ENCODE results near the gene DLX4.

DLX4 gene

DNA sequence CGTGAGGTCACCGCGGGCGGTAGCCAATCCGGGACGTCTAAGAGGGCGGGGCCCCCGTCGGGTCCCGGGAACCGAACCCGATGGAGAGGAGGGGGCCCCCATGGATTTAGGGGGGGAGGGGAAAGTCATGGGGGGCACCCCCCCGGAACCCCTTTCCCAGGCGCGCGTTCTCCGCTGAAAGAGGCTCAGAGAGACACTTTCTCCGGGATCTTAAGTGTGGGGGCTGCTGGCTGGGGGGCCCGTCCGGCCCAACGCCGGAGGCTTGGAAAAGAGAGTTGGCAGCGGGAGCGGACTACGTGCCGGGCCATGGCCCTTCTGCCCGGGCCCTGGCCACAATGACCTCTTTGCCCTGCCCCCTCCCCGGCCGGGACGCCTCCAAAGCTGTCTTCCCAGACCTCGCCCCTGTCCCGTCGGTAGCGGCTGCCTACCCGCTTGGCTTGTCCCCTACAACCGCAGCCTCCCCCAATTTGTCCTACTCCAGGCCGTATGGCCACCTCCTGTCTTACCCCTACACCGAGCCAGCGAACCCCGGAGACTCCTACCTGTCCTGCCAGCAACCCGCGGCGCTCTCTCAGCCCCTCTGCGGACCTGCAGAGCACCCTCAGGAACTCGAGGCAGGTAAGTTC is at the start of gene DLX4:
Gene DLX4 (plus strand): TSS at position 57 of the 626 bp plus-strand sequence. CDS start 279 bp downstream, at position 336.
- DNase-seq (ENCODE audit: low read depth, low spot score) = no peak

- no peak for DNase-seq (ENCODE audit: low read depth, low spot score)
Observed at GRCh38 chr17:49920030-49920769, 48.8 kb upstream of the DLX4 start.

DNA sequence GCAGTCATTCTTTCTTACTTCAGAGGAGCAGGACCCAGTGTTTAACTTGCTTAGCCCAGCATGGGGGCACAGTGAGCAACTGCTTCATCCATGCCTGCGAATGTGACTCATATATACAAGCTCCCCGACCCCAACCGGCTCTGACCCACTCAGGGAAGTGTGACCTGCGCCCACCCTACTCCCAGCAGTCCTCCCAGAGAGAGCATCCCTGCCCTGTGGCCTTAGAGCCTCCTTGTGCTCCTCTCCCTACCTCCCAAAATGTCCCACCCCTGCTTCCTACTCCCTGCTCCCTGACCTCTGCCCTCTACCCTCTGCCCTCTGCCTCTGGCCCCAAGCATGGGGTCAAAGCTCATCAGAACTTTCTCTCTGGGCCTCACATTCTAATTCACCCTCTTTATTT is 46.9 kb upstream of the DLX4 start:
- no peak for DNase-seq (ENCODE audit: low read depth, low spot score)

- no peak for DNase-seq (ENCODE audit: low read depth, low spot score)
Observed at GRCh38 chr17:49924116-49924515, 44.9 kb upstream of the DLX4 start.

- no peak for DNase-seq (ENCODE audit: low read depth, low spot score)
Observed at GRCh38 chr17:49924589-49924988, 44.4 kb upstream of the DLX4 start.

GRCh38 chr17:49925921-49926320 is 43.1 kb upstream of the DLX4 start:
- no peak for DNase-seq (ENCODE audit: low read depth, low spot score)

DNA sequence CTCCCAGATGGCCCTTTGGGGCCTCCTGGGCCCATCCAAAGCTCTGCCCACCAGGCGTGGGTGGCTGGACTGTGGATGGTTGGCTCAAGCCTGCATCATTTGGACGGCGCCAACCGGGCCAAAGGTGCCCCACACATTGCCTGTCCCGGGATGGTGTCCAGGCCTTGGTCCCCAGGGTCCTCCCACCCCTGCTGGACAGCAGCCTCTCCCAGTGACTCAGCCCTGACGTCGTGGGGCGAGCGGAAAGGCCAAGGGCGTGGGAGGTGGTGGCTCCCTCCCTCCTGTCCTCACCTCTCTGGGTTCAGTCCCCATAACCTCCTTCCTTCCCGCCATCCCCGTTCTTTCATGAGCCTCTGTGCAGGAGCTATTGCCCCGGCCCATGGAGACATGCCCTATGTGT is 42.1 kb upstream of the DLX4 start:
- no peak for DNase-seq (ENCODE audit: low read depth, low spot score)

DNA sequence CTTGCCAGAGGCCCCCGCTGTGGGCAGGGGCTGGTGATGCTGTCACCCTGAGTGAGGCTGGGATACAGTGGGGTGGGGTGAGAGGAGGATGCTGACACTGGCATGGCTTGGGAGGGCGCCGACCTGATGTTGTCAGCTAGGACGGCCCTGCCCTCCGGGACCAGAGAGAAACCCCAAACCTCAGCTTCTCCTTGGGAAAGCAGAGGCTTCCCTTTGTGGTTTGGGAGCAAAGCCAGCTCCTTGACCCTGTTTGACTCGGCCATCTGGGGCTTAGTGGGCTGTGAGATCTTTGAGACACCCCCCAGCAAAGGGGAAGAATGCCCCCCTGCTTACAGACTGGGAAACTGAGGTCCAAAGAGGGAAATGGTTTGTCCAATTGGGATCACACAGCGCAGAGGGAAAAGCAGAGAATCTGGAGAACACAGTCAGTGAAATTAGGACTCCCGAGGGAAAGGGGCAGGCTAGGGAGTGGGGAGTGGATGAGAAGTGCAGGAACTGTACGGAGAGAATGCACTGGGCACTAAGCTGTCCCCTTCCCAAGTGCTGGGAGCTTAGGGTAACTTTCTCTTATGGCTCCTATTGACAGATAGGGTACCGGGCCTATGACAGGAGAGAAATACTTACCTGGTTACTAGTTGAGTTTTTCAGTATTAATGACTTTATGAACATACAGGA is 40.7 kb upstream of the DLX4 start:
- DNase-seq (ENCODE audit: low read depth, low spot score) = no peak

GRCh38 chr17:49928837-49929475 is 40.0 kb upstream of the DLX4 start:
- no peak for DNase-seq (ENCODE audit: low read depth, low spot score)

- no peak for DNase-seq (ENCODE audit: low read depth, low spot score)
Observed at GRCh38 chr17:49930880-49931279, 38.1 kb upstream of the DLX4 start.

- no peak for DNase-seq (ENCODE audit: low read depth, low spot score)
Observed at GRCh38 chr17:49931416-49932137, 37.4 kb upstream of the DLX4 start.

GRCh38 chr17:49932138-49932723 is 36.8 kb upstream of the DLX4 start:
- no peak for DNase-seq (ENCODE audit: low read depth, low spot score)

- DNase-seq (ENCODE audit: low read depth, low spot score) = no peak
Observed at GRCh38 chr17:49932901-49933300, 36.1 kb upstream of the DLX4 start.

GRCh38 chr17:49935526-49936210 is 33.3 kb upstream of the DLX4 start:
- no peak for DNase-seq (ENCODE audit: low read depth, low spot score)

GRCh38 chr17:49936386-49936785 is 32.6 kb upstream of the DLX4 start:
- no peak for DNase-seq (ENCODE audit: low read depth, low spot score)

DNA sequence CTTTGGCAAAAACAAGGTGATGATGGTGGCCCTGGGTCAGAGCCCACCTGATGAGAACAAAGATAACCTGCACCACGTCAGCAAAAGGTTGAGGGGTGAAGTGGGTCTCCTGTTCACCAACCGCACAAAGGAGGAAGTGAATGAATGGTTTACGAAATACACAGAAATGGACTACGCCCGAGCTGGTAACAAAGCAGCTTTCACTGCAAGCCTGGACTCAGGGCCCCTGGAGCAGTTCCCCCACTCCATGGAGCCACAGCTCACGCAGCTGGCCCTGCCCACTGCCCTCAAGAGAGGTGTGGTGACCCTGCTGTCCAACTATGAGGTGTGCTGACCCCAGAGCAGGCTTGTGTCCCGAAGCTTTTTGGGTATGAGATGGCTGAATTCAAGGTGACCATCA is 29.7 kb upstream of the DLX4 start:
- no peak for DNase-seq (ENCODE audit: low read depth, low spot score)

GRCh38 chr17:49941427-49941826 is 27.6 kb upstream of the DLX4 start:
- DNase-seq (ENCODE audit: low read depth, low spot score) = no peak

DNA sequence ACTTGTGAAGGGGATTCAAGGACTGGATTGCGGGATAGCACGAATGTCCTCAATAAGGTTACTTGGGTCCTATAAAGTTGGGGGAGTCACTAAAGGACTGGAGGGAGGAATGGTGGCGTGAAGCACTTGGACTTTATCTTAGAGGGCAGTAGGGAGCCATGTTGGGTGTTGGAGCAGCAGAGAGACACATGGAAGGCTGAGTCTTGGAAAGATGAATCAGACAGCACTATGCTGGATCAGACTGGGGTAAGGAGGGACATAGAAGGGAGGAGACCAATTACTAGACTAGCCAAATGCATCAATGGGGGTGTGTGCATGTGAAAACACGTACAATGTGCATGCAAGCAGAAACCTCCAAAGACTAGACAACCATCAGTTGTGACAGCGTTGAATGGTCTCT is 26.0 kb upstream of the DLX4 start:
- DNase-seq (ENCODE audit: low read depth, low spot score) = no peak

- DNase-seq (ENCODE audit: low read depth, low spot score) = peak; percentile 61
Observed at GRCh38 chr17:49944273-49944870, 24.6 kb upstream of the DLX4 start.

DNA sequence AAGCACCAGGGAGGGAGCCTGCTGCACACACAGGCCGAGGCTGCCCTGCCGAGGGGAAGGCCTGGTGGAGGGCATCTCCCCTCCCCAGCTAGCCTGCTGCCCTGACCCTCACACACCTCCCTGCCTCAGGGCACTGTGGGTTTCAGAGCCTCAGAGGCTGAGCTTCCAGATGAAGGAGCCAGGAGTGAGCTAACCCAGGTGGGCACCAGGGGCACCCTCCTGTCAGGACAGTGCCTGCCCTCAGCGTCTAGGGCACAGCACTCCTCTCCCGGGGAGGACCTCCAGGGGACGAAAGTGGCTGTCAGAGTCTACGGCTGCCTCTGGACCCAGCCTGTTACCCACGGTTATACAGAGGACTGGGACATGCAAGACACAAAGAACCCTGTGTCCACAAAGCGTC is 22.8 kb upstream of the DLX4 start:
- no peak for DNase-seq (ENCODE audit: low read depth, low spot score)
